ENCODE measurements around the gene PARD3B.

The PARD3B gene

GRCh38 chr2:205657579-205657978 lies 1112.3 kb downstream of the PARD3B start:
- DNase-seq (ENCODE audit: low read depth): no peak

- no peak for DNase-seq (ENCODE audit: low read depth)
Measured at GRCh38 chr2:205658068-205658467, 1112.8 kb downstream of the PARD3B start.

- DNase-seq (ENCODE audit: low read depth): no peak
Measured at GRCh38 chr2:205658572-205658971, 1113.3 kb downstream of the PARD3B start.

- DNase-seq (ENCODE audit: low read depth): no peak
Measured at GRCh38 chr2:205659922-205660321, 1114.6 kb downstream of the PARD3B start.

- no peak for DNase-seq (ENCODE audit: low read depth)
Measured at GRCh38 chr2:205660521-205661124, 1115.3 kb downstream of the PARD3B start.

GRCh38 chr2:205661281-205661680 lies 1116.0 kb downstream of the PARD3B start:
- DNase-seq (ENCODE audit: low read depth): no peak

- DNase-seq (ENCODE audit: low read depth): no peak
Measured at GRCh38 chr2:205662206-205662965, 1117.1 kb downstream of the PARD3B start.

GRCh38 chr2:205665791-205666190 lies 1120.5 kb downstream of the PARD3B start:
- no peak for DNase-seq (ENCODE audit: low read depth)
